SK-N-SH treated with all-trans-retinoic acid at 6 μM for 48 hours (cell line): Measurements from ENCODE around the gene GREB1L.

Source experiments
- ATAC-seq: fragments of 200-7000 bp; cut with Tn5 transposase; 3 replicates; pipeline ENCODE4 v1.9.1; 2020; ENCODE audit warnings: mild to moderate bottlenecking, moderate library complexity
- BACH2 ChIP-seq: fragments of 250-450 bp; sonication (Bioruptor Pico); IDR thresholded peaks from 2 replicates; pipeline ENCODE4 v1.9.0; 2021; ENCODE audit warnings: mild to moderate bottlenecking, borderline replicate concordance
- CSDC2 ChIP-seq: fragments of 250-450 bp; sonication (Bioruptor Pico); IDR thresholded peaks from 2 replicates; pipeline ENCODE4 v1.5.0; 2020; ENCODE audit warnings: mild to moderate bottlenecking, moderate library complexity
- CSRNP3 ChIP-seq: fragments of 250-450 bp; sonication (Bioruptor Pico); IDR thresholded peaks from 2 replicates; pipeline ENCODE4 v1.5.1; 2021; ENCODE audit warnings: mild to moderate bottlenecking, moderate library complexity
- ESRRG ChIP-seq: fragments of 250-450 bp; sonication (Bioruptor Pico); IDR thresholded peaks from 2 replicates; pipeline ENCODE4 v1.6.1; 2021; ENCODE audit warnings: mild to moderate bottlenecking
- GLIS3 ChIP-seq: fragments of 250-450 bp; sonication (Bioruptor Pico); IDR thresholded peaks from 2 replicates; pipeline ENCODE4 v1.5.0; 2020; ENCODE audit warnings: mild to moderate bottlenecking, moderate library complexity
- ISL1 ChIP-seq: fragments of 250-450 bp; sonication (Bioruptor Pico); IDR thresholded peaks from 2 replicates; pipeline ENCODE4 v2.1.2; 2022; ENCODE audit warnings: mild to moderate bottlenecking, moderate library complexity
- OSR1 ChIP-seq: fragments of 250-450 bp; sonication (Bioruptor Pico); IDR thresholded peaks from 2 replicates; pipeline ENCODE4 v1.8.0; 2022; ENCODE audit warnings: moderate library complexity, mild to moderate bottlenecking, inconsistent platforms
- PPARA ChIP-seq: fragments of 250-450 bp; sonication (Bioruptor Pico); IDR thresholded peaks from 2 replicates; pipeline ENCODE4 v1.5.0; 2020; ENCODE audit warnings: mild to moderate bottlenecking, borderline replicate concordance
- RARB ChIP-seq: fragments of 250-450 bp; sonication (Bioruptor Pico); IDR thresholded peaks from 2 replicates; pipeline ENCODE4 v1.8.0; 2021; ENCODE audit warnings: mild to moderate bottlenecking, moderate library complexity
- SNAI2 ChIP-seq: fragments of 250-450 bp; sonication (Bioruptor Pico); IDR thresholded peaks from 2 replicates; pipeline ENCODE4 v1.5.0; 2020; ENCODE audit warnings: mild to moderate bottlenecking, moderate library complexity
- TCF4 ChIP-seq: fragments of 250-450 bp; sonication (Bioruptor Pico); IDR thresholded peaks from 2 replicates; pipeline ENCODE4 v1.8.0; 2021; ENCODE audit warnings: mild to moderate bottlenecking, moderate library complexity, borderline replicate concordance
- TOX ChIP-seq: fragments of 250-450 bp; sonication (Bioruptor Pico); IDR thresholded peaks from 2 replicates; pipeline ENCODE4 v1.8.0; 2021; ENCODE audit warnings: mild to moderate bottlenecking, moderate library complexity, borderline replicate concordance
- TSHZ2 ChIP-seq: fragments of 250-450 bp; sonication (Bioruptor Pico); IDR thresholded peaks from 2 replicates; pipeline ENCODE4 v1.5.0; 2020; ENCODE audit warnings: mild to moderate bottlenecking, moderate library complexity
- ZFP3 ChIP-seq: fragments of 250-450 bp; sonication (Bioruptor Pico); IDR thresholded peaks from 2 replicates; pipeline ENCODE4 v1.5.0; 2020; ENCODE audit warnings: mild to moderate bottlenecking, moderate library complexity
- ZFP30 ChIP-seq: fragments of 450-650 bp; formaldehyde crosslinking; IDR thresholded peaks from 2 replicates; pipeline ENCODE4 v1.5.0; 2022; ENCODE audit warnings: mild to moderate bottlenecking, moderate library complexity
- ZNF565 ChIP-seq: fragments of 450-650 bp; formaldehyde crosslinking; conservative IDR thresholded peaks from 2 replicates; pipeline ENCODE4 v1.5.0; 2020; ENCODE audit warnings: low read depth, mild to moderate bottlenecking, moderate library complexity
- ZNF70 ChIP-seq: fragments of 450-650 bp; formaldehyde crosslinking; IDR thresholded peaks from 2 replicates; pipeline ENCODE4 v1.5.0; 2020; ENCODE audit warnings: mild to moderate bottlenecking, moderate library complexity
- ZNF8 ChIP-seq: fragments of 450-650 bp; formaldehyde crosslinking; IDR thresholded peaks from 2 replicates; pipeline ENCODE4 v1.5.0; 2020; ENCODE audit warnings: mild to moderate bottlenecking, moderate library complexity
- TF ChIP-seq, protein P1 (sequence below): fragments of 250-450 bp; sonication (Bioruptor Pico); IDR thresholded peaks from 2 replicates; pipeline ENCODE4 v1.8.0; 2021; ENCODE audit warnings: low read depth, mild to moderate bottlenecking, moderate library complexity, borderline replicate concordance
- TF ChIP-seq, protein P2 (sequence below): fragments of 250-450 bp; sonication (Bioruptor Pico); IDR thresholded peaks from 2 replicates; pipeline ENCODE4 v1.5.1; 2020; ENCODE audit warnings: low read depth, mild to moderate bottlenecking, moderate library complexity

The GREB1L gene

GRCh38 chr18:21270453-21270852, 28.4 kb downstream of the GREB1L start:
- TF ChIP-seq TOX (CRISPR knock-in tag): no peak
- no peak for TF ChIP-seq TCF4
- TF ChIP-seq PPARA: no peak
- no peak for TF ChIP-seq OSR1 (CRISPR knock-in tag)
- no peak for TF ChIP-seq ZNF565
- TF ChIP-seq ISL1 (CRISPR knock-in tag): no peak
- TF ChIP-seq RARB (CRISPR knock-in tag): no peak
- no peak for TF ChIP-seq ESRRG (CRISPR knock-in tag)
- no peak for TF ChIP-seq CSDC2 (CRISPR knock-in tag)

DNA sequence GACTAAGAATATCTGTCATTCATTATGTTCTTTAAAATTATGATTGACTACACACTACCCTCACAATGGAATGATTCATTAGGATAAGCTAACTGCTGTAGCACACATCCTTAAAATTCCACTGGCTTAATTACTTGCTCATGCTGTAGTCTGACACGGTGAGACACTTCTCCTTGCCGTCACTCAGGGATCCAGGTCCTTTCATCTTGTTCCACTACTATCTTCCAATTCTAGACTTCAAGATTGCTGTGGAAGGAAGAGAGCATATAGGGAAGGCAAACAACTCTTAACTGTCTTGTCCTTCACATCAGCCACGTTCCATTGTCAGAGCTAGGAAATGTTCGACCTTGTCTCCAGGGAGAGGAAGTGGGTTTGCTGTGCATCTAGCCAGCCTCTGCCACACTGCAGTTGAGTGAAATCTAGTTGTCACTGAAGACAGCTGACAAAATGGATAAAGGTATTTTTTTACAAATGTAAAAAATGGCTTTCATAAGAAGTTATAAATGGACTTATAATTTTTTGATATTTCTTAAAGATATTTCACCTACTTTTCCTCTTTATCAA, 30.1 kb downstream of the GREB1L start:
- ATAC-seq: no peak

More at GRCh38 chr18:21270453-21270852, 28.4 kb downstream of the GREB1L start:
- no peak for ATAC-seq

GRCh38 chr18:21273568-21273967, 31.5 kb downstream of the GREB1L start:
- TF ChIP-seq SNAI2 (CRISPR knock-in tag) (no peak), ZNF8 (CRISPR knock-in tag) (no peak), BACH2 (CRISPR knock-in tag) (no peak), ESRRG (CRISPR knock-in tag) (no peak), ZFP30 (no peak), ZFP3 (CRISPR knock-in tag) (no peak), RARB (CRISPR knock-in tag) (no peak), TSHZ2 (CRISPR knock-in tag) (no peak), ISL1 (CRISPR knock-in tag) (no peak), ZNF565 (no peak), ZNF70 (CRISPR knock-in tag) (no peak), CSRNP3 (CRISPR knock-in tag) (no peak), CSDC2 (CRISPR knock-in tag) (no peak), TOX (CRISPR knock-in tag) (no peak), PPARA (no peak)
- TF ChIP-seq, protein P1, sequence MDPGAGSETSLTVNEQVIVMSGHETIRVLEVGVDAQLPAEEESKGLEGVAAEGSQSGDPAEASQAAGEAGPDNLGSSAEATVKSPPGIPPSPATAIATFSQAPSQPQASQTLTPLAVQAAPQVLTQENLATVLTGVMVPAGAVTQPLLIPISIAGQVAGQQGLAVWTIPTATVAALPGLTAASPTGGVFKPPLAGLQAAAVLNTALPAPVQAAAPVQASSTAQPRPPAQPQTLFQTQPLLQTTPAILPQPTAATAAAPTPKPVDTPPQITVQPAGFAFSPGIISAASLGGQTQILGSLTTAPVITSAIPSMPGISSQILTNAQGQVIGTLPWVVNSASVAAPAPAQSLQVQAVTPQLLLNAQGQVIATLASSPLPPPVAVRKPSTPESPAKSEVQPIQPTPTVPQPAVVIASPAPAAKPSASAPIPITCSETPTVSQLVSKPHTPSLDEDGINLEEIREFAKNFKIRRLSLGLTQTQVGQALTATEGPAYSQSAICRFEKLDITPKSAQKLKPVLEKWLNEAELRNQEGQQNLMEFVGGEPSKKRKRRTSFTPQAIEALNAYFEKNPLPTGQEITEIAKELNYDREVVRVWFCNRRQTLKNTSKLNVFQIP (CRISPR knock-in tag): no peak
- TF ChIP-seq, protein P2, sequence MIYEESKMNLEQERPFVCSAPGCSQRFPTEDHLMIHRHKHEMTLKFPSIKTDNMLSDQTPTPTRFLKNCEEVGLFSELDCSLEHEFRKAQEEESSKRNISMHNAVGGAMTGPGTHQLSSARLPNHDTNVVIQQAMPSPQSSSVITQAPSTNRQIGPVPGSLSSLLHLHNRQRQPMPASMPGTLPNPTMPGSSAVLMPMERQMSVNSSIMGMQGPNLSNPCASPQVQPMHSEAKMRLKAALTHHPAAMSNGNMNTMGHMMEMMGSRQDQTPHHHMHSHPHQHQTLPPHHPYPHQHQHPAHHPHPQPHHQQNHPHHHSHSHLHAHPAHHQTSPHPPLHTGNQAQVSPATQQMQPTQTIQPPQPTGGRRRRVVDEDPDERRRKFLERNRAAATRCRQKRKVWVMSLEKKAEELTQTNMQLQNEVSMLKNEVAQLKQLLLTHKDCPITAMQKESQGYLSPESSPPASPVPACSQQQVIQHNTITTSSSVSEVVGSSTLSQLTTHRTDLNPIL (CRISPR knock-in tag): no peak
- no peak for ATAC-seq

More for the DNA sequence above, 30.1 kb downstream of the GREB1L start:
- TF ChIP-seq BACH2 (CRISPR knock-in tag) (no peak), CSRNP3 (CRISPR knock-in tag) (no peak), GLIS3 (no peak)
- TF ChIP-seq, protein P1 (CRISPR knock-in tag): no peak
